ENCODE measurements around the gene DESI1.
"Not testable (repeated sequence)": the region's sequence is repeated elsewhere in the genome, so short reads cannot be mapped to it uniquely, and the experiment has no call there.

The DESI1 gene

GRCh38 chr22:41620589-41621098, at the start of gene DESI1:
DESI1 (minus strand) TSS chr22:41621043; CDS start chr22:41620839, 204 bp downstream.
- Mint-ChIP-seq H3K9me3 (no peaks in the 10 kb centered on the region), H3K4me1 (ENCODE audit: low read depth) (peaks cover 54% of the 10 kb centered on the region)

DNA sequence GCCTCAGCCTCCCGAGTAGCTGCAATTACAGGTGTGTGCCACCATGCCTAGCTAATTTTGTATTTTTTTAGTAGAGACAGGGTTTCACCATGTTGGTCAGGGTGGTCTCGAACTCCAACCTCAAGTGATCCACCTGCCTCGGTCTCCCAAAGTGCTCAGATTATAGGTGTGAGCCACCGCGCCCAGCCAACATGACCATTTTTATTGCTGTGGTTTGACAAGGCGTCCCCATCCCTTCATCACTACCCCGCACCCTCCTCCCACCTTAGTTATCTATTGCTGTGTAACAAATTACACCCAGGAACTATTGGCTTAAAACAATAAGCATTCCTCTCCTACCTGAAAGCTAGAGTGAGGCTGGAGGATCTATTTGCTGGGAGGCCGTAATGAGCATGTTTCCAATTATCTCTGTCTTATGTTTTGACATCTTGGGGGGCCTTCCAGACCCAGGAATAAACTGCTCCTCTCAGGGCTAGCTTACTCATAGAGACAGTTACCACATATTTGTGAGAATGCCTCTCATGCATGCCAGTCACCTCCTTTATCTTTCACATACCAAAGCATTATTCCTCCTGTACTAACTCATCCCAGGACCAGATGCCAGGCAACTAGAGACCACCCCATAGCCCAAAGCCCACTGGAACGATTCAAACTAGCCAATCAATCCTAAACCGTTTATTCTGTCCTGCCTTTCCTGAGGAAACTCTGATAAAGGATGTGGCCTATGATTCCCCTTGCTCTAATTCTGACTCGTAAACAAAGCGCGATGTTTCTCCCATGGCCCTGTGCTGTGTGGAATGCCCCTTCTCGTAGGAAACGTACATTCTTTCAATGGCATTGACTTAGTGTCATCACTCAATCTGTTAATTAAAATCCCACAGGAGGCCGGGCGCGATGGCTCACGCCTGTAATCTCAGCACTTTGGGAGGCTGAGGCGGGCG, 48.4 kb upstream of the DESI1 start:
- peak overlapping the region; percentile 27 for H3K27ac Mint-ChIP-seq

More at GRCh38 chr22:41620589-41621098, at the start of gene DESI1:
- no peaks in the 10 kb centered on the region for H3K27me3 Mint-ChIP-seq
- H3K4me3 Mint-ChIP-seq: peak within 1 kb of the TSS; percentile 96
- no peak for DNase-seq
- peak within 1 kb of the TSS; percentile 99 for H3K27ac Mint-ChIP-seq
- peaks cover 87% of the 10 kb centered on the region for H3K36me3 Mint-ChIP-seq (ENCODE audit: low read depth)

DNA sequence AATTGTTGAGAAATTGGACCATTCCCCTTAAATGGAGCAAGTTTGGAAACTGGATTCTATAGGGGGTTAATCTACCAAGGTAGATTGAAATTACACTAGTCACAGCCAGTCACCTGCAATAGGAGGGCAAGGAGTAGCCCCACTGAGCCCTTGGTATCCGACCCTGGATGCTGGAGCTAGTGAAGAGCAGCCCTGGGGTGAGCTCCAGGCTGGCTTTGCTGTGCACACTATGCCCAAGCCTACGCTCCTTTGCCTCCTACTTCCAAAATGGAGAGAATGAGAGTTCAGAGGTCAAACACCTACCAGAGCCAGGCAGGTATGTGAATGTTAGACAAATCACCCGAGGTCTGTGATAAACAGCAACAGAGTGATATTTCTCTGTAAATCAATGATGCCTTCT, 44.1 kb upstream of the DESI1 start:
- H3K36me3 Mint-ChIP-seq (ENCODE audit: low read depth): peaks cover 75% of the 10 kb centered on the region
- H3K4me3 Mint-ChIP-seq: no peak overlapping the region

More for the DNA sequence above, 48.4 kb upstream of the DESI1 start:
- Mint-ChIP-seq H3K27me3 (no peaks in the 10 kb centered on the region), H3K4me3 (no peak overlapping the region), H3K36me3 (ENCODE audit: low read depth) (peaks cover 73% of the 10 kb centered on the region), H3K4me1 (ENCODE audit: low read depth) (peaks cover 24% of the 10 kb centered on the region), H3K9me3 (no peaks in the 10 kb centered on the region)
- no peak for DNase-seq

DNA sequence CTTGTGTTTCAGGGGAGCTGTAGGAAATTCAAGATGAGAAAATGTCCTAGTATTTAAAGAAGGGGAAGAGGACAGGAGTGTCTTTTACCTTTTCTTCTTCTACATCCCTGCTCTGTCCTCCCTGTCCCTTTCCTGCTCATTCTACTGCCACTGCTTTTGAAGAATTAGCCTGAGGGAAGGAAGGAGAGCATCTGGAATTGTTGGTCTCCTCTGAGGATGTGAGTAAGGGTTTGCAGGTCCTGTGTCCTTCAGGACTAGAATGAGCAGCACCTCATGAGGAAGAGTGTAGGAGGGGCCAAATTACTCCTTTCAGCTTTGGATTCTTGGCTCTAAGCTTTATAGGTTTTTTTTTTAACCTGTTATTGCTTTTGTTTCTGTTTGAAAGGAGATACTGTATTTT, 43.6 kb upstream of the DESI1 start:
- no peak for DNase-seq
- Mint-ChIP-seq H3K4me3 (no peak overlapping the region), H3K27me3 (no peaks in the 10 kb centered on the region), H3K27ac (peak overlapping the region; percentile 46), H3K9me3 (no peaks in the 10 kb centered on the region), H3K36me3 (ENCODE audit: low read depth) (peaks cover 78% of the 10 kb centered on the region), H3K4me1 (ENCODE audit: low read depth) (peaks cover 19% of the 10 kb centered on the region)

More for the DNA sequence above, 44.1 kb upstream of the DESI1 start:
- Mint-ChIP-seq H3K4me1 (ENCODE audit: low read depth) (peaks cover 19% of the 10 kb centered on the region), H3K27me3 (no peaks in the 10 kb centered on the region), H3K9me3 (no peaks in the 10 kb centered on the region), H3K27ac (peak overlapping the region; percentile 46)
- DNase-seq: peak; percentile 27

- peak; percentile 28 for DNase-seq
- Mint-ChIP-seq H3K4me1 (ENCODE audit: low read depth) (peaks cover 15% of the 10 kb centered on the region), H3K27ac (peak overlapping the region; percentile 46), H3K36me3 (ENCODE audit: low read depth) (peaks cover 81% of the 10 kb centered on the region)
- not testable (repeated sequence) for H3K4me3 Mint-ChIP-seq, H3K9me3 Mint-ChIP-seq, H3K27me3 Mint-ChIP-seq
These were observed 42.8 kb upstream of the DESI1 start for GRCh38 chr22:41663594-41663993.

GRCh38 chr22:41661713-41662112, 40.9 kb upstream of the DESI1 start:
- DNase-seq: no peak
- Mint-ChIP-seq H3K36me3 (ENCODE audit: low read depth) (peaks cover 89% of the 10 kb centered on the region), H3K4me1 (ENCODE audit: low read depth) (peaks cover 6% of the 10 kb centered on the region), H3K9me3 (no peaks in the 10 kb centered on the region), H3K27ac (peak overlapping the region; percentile 13), H3K4me3 (no peak overlapping the region), H3K27me3 (no peaks in the 10 kb centered on the region)

DNA sequence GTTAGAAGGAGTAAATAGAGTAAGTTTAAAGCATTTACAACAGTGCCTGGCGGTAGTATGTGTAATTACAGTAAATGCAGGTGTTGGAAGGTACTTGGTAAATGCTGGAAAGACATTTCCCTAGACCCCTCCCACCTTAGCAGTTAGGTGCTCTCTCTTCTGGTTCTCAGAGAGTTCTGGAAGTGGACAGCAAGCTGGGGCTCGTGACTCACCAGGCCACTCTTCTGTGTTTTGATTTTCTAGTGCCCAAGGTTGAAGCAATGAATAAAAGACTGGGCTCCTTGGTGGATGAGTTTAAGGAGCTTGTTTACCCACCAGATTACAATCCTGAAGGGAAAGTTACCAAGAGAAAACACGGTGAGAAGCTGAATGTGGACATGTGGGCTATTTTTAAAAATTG, 40.2 kb upstream of the DESI1 start:
- no peak for DNase-seq
- no peaks in the 10 kb centered on the region for H3K9me3 Mint-ChIP-seq
- H3K27ac Mint-ChIP-seq: peak overlapping the region; percentile 80
- peaks cover 2% of the 10 kb centered on the region for H3K4me1 Mint-ChIP-seq (ENCODE audit: low read depth)
- peaks cover 92% of the 10 kb centered on the region for H3K36me3 Mint-ChIP-seq (ENCODE audit: low read depth)
- H3K4me3 Mint-ChIP-seq: no peak overlapping the region
- no peaks in the 10 kb centered on the region for H3K27me3 Mint-ChIP-seq

GRCh38 chr22:41660416-41660815, 39.6 kb upstream of the DESI1 start:
- Mint-ChIP-seq H3K4me3 (no peak overlapping the region), H3K36me3 (ENCODE audit: low read depth) (peaks cover 95% of the 10 kb centered on the region)

GRCh38 chr22:41659941-41660340, 39.1 kb upstream of the DESI1 start:
- H3K36me3 Mint-ChIP-seq (ENCODE audit: low read depth): peaks cover 95% of the 10 kb centered on the region
- DNase-seq: no peak
- no peaks in the 10 kb centered on the region for H3K4me1 Mint-ChIP-seq (ENCODE audit: low read depth)
- H3K4me3 Mint-ChIP-seq: no peak overlapping the region
- H3K9me3 Mint-ChIP-seq: no peaks in the 10 kb centered on the region
- no peaks in the 10 kb centered on the region for H3K27me3 Mint-ChIP-seq
- H3K27ac Mint-ChIP-seq: peak overlapping the region; percentile 80

More at GRCh38 chr22:41660416-41660815, 39.6 kb upstream of the DESI1 start:
- DNase-seq: no peak
- Mint-ChIP-seq H3K4me1 (ENCODE audit: low read depth) (peaks cover 1% of the 10 kb centered on the region), H3K9me3 (no peaks in the 10 kb centered on the region), H3K27ac (peak overlapping the region; percentile 80), H3K27me3 (no peaks in the 10 kb centered on the region)

GRCh38 chr22:41658869-41659268, 38.0 kb upstream of the DESI1 start:
- Mint-ChIP-seq H3K4me1 (ENCODE audit: low read depth) (no peaks in the 10 kb centered on the region), H3K4me3 (no peak overlapping the region), H3K9me3 (no peaks in the 10 kb centered on the region), H3K27me3 (no peaks in the 10 kb centered on the region), H3K27ac (no peak overlapping the region), H3K36me3 (ENCODE audit: low read depth) (peaks cover 95% of the 10 kb centered on the region)
- DNase-seq: no peak

GRCh38 chr22:41657709-41658108, 36.9 kb upstream of the DESI1 start:
- Mint-ChIP-seq H3K9me3 (no peaks in the 10 kb centered on the region), H3K4me1 (ENCODE audit: low read depth) (no peaks in the 10 kb centered on the region), H3K27ac (no peak overlapping the region), H3K27me3 (no peaks in the 10 kb centered on the region), H3K36me3 (ENCODE audit: low read depth) (peaks cover 95% of the 10 kb centered on the region), H3K4me3 (no peak overlapping the region)
- no peak for DNase-seq

DNA sequence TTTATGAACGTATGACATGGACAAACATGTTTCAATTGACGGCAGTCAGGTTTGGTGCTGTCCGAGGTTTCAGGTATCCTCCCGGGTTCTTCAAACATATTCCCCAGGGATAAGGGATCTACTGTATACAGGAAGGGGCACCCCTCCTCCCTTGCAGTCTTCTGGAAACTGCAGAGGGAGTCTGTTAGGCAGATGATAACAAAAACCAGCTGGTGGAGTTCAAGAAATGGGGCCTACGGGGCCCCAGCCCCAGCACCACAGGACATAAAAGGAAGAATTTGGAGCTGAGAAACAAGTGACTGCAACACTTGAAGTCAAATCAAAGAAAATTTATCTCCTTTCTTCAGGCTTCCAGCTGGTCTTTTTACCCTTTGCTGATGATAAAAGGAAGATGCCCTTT, 35.7 kb upstream of the DESI1 start:
- peak; percentile 8 for DNase-seq
- Mint-ChIP-seq H3K4me3 (no peak overlapping the region), H3K27me3 (no peaks in the 10 kb centered on the region), H3K27ac (peak overlapping the region; percentile 6), H3K9me3 (no peaks in the 10 kb centered on the region), H3K4me1 (ENCODE audit: low read depth) (no peaks in the 10 kb centered on the region), H3K36me3 (ENCODE audit: low read depth) (peaks cover 95% of the 10 kb centered on the region)

GRCh38 chr22:41654322-41654721, 33.5 kb upstream of the DESI1 start:
- H3K4me3 Mint-ChIP-seq: no peak overlapping the region
- peak overlapping the region; percentile 69 for H3K27ac Mint-ChIP-seq
- no peaks in the 10 kb centered on the region for H3K27me3 Mint-ChIP-seq
- no peaks in the 10 kb centered on the region for H3K9me3 Mint-ChIP-seq
- peaks cover 89% of the 10 kb centered on the region for H3K36me3 Mint-ChIP-seq (ENCODE audit: low read depth)
- no peak for DNase-seq
- no peaks in the 10 kb centered on the region for H3K4me1 Mint-ChIP-seq (ENCODE audit: low read depth)

DNA sequence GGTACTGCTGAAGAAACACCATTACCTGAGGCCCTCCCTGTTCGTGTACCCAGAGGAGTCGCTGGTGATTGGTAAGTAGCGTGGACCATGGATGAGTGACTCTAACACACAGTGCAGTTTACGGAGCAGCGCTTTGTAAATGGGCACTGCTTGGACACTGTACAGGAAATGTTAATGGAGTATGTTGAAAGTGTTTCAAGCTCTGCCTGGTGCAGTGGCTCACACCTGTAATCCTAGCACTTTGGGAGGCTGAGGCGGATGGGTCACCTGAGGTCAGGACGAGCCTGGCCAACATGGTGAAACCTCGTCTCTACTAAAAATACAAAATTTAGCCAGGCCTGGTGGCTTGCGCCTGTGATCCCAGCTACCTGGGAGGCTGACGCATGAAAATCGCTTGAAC, 30.0 kb upstream of the DESI1 start:
- DNase-seq: peak; percentile 21
- no peaks in the 10 kb centered on the region for H3K9me3 Mint-ChIP-seq
- H3K4me1 Mint-ChIP-seq (ENCODE audit: low read depth): peaks cover 16% of the 10 kb centered on the region
- no peak overlapping the region for H3K4me3 Mint-ChIP-seq
- H3K27me3 Mint-ChIP-seq: no peaks in the 10 kb centered on the region
- H3K36me3 Mint-ChIP-seq (ENCODE audit: low read depth): peaks cover 85% of the 10 kb centered on the region
- no peak overlapping the region for H3K27ac Mint-ChIP-seq

DNA sequence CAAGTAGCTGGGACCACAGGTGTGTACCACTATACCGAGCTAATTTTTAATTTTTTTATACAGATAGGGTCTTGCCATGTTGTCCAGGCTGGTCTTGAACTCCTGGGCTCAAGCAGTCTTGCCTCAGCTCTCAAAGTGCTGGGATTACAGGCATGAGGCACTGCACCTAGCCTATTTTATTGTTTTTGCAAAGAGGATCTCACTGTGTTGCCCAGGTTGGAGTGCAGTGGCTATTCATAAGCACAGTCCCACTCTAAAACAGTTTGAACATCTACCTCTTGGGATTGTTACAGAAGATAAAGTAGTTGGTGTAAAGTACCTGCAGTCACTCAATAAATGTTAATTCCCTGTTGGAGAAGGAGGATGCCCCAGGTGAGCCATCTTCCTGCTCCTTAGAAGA, 29.4 kb upstream of the DESI1 start:
- DNase-seq: no peak
- Mint-ChIP-seq H3K4me3 (no peak overlapping the region), H3K4me1 (ENCODE audit: low read depth) (peaks cover 16% of the 10 kb centered on the region), H3K36me3 (ENCODE audit: low read depth) (peaks cover 85% of the 10 kb centered on the region), H3K9me3 (no peaks in the 10 kb centered on the region), H3K27me3 (no peaks in the 10 kb centered on the region), H3K27ac (peak overlapping the region; percentile 35)

Measured in activated T-cell treated with anti-CD3 and anti-CD28 coated beads, Interleukin-2, amount 50 U/mL, for 24 hours (primary cell).